ENCODE measurements around the gene RIBC1.
"Not testable (repeated sequence)": the region's sequence is repeated elsewhere in the genome, so short reads cannot be mapped to it uniquely, and the experiment has no call there.

GRCh38 chrX:53468659-53469058 lies 46.0 kb downstream of the RIBC1 start:
- not testable (repeated sequence) for TF ChIP-seq POLR2AphosphoS5 (IDR thresholded peaks at IDR 0.05; ENCODE audit: low read depth, low read length); POLR2A (IDR thresholded peaks at IDR 0.05; ENCODE audit: low read depth, low read length); TAF1 (IDR thresholded peaks at IDR 0.05; ENCODE audit: borderline replicate concordance, low read depth, low read length)
